B cell (primary cell): ENCODE data around the gene TMEM185A.
"Not testable (repeated sequence)": the region's sequence is repeated elsewhere in the genome, so short reads cannot be mapped to it uniquely, and the experiment has no call there.

Experiments
- CTCF ChIP-seq: fragments of 200-600 bp; IDR thresholded peaks from one replicate; pipeline ENCODE4 v1.8.0; 2022; ENCODE audit warnings: antibody characterized with exemption, mild to moderate bottlenecking
- EZH2 ChIP-seq: IDR thresholded peaks from 2 replicates; pipeline ENCODE4 v1.6.1; 2012; ENCODE audit warnings: borderline replicate concordance, low read depth, mild to moderate bottlenecking, moderate library complexity, low read length; ENCODE audit not compliant: insufficient read depth, poor library complexity, severe bottlenecking

GRCh38 chrX:149679164-149679678, 47.6 kb upstream of the TMEM185A start:
- not testable (repeated sequence) for TF ChIP-seq CTCF, EZH2
